Measurements from ENCODE around the gene TEC. TPM values are rescaled to one million over a fixed set of nuclear protein-coding genes. Genes with fewer than 3 reads are reported as not detected.

TEC gene
- total and polyA plus RNA-seq, 2 experiments from 2014 or later, result not detected

- in situ Hi-C loops (cut with MboI), result no loop called here
- no peak overlapping the region for H3K4me2 ChIP-seq (ENCODE audit: unreplicated experiment)
- no peaks in the 10 kb centered on the region for H3K36me3 ChIP-seq (ENCODE audit: low read depth)
- H3K9ac ChIP-seq, result no peak overlapping the region
- H3K4me3 ChIP-seq, result no peak overlapping the region
- no peaks in the 10 kb centered on the region for H3K4me1 ChIP-seq (ENCODE audit: insufficient read depth)
- H4K20me1 ChIP-seq (ENCODE audit: insufficient read depth), result no peaks in the 10 kb centered on the region
- no peaks in the 10 kb centered on the region for H3K9me2 ChIP-seq (ENCODE audit: insufficient read depth)
- no peaks in the 10 kb centered on the region for H3K27me3 ChIP-seq (replicated peaks; ENCODE audit: insufficient read depth)
- H3F3A ChIP-seq (ENCODE audit: insufficient read depth), result no peaks in the 10 kb centered on the region
- no peak overlapping the region for H2AFZ ChIP-seq
- H3K79me2 ChIP-seq (ENCODE audit: insufficient read depth), result no peaks in the 10 kb centered on the region
- no peak for TF ChIP-seq EZH2 (IDR thresholded peaks at IDR 0.05; ENCODE audit: insufficient read depth, poor library complexity, severe bottlenecking)
- TF ChIP-seq EZH2phosphoT487 (IDR thresholded peaks at IDR 0.05; ENCODE audit: insufficient read depth, low read depth), result no peak
- 87 to 89% methylated on average over 3 of the region's 3 CpGs for WGBS, 2 experiments (ENCODE audit: low coverage in 1 of 2, low lambda C conversion rate in 2 of 2, missing lambda C conversion rate in 2 of 2)
- DNase-seq, result no peak
- H3K27ac ChIP-seq, result no peak overlapping the region
- no peaks in the 10 kb centered on the region for H3K9me3 ChIP-seq (ENCODE audit: low read depth)
Observed at GRCh38 chr4:48267574-48267973, 2.1 kb downstream of the TEC start.

- Histone ChIP-seq H3K27me3 (replicated peaks; ENCODE audit: insufficient read depth) (no peaks in the 10 kb centered on the region), H3K9ac (no peak overlapping the region), H4K20me1 (ENCODE audit: insufficient read depth) (no peaks in the 10 kb centered on the region), H3K27ac (no peak overlapping the region), H3K4me1 (ENCODE audit: insufficient read depth) (no peaks in the 10 kb centered on the region), H3K4me2 (ENCODE audit: unreplicated experiment) (no peak overlapping the region), H3K4me3 (no peak overlapping the region), H2AFZ (no peak overlapping the region), H3K9me3 (ENCODE audit: low read depth) (no peaks in the 10 kb centered on the region), H3K79me2 (ENCODE audit: insufficient read depth) (no peaks in the 10 kb centered on the region), H3F3A (ENCODE audit: insufficient read depth) (no peaks in the 10 kb centered on the region), H3K9me2 (ENCODE audit: insufficient read depth) (no peaks in the 10 kb centered on the region), H3K36me3 (ENCODE audit: low read depth) (no peaks in the 10 kb centered on the region)
- TF ChIP-seq EZH2 (IDR thresholded peaks at IDR 0.05; ENCODE audit: insufficient read depth, poor library complexity, severe bottlenecking), result no peak
- TF ChIP-seq EZH2phosphoT487 (IDR thresholded peaks at IDR 0.05; ENCODE audit: insufficient read depth, low read depth), result no peak
- no peak for DNase-seq
- in situ Hi-C loops (cut with MboI), result no loop called here
- 63 to 67% methylated on average over 4 of the region's 4 CpGs for WGBS, 2 experiments (ENCODE audit: low coverage in 1 of 2, low lambda C conversion rate in 2 of 2, missing lambda C conversion rate in 2 of 2)
Observed at GRCh38 chr4:48266781-48267180, 2.9 kb downstream of the TEC start.

- Histone ChIP-seq H3K79me2 (ENCODE audit: insufficient read depth) (no peaks in the 10 kb centered on the region), H3K27ac (no peak overlapping the region), H3K36me3 (ENCODE audit: low read depth) (no peaks in the 10 kb centered on the region), H2AFZ (no peak overlapping the region), H3K4me2 (ENCODE audit: unreplicated experiment) (no peak overlapping the region), H3K4me1 (ENCODE audit: insufficient read depth) (no peaks in the 10 kb centered on the region), H3K9me2 (ENCODE audit: insufficient read depth) (no peaks in the 10 kb centered on the region), H3K9me3 (ENCODE audit: low read depth) (no peaks in the 10 kb centered on the region), H3K27me3 (replicated peaks; ENCODE audit: insufficient read depth) (no peaks in the 10 kb centered on the region), H3K4me3 (no peak overlapping the region), H4K20me1 (ENCODE audit: insufficient read depth) (no peaks in the 10 kb centered on the region), H3F3A (ENCODE audit: insufficient read depth) (no peaks in the 10 kb centered on the region), H3K9ac (no peak overlapping the region)
- in situ Hi-C loops (cut with MboI), result no loop called here
- DNase-seq, result no peak
- no peak for TF ChIP-seq EZH2phosphoT487 (IDR thresholded peaks at IDR 0.05; ENCODE audit: insufficient read depth, low read depth)
- TF ChIP-seq EZH2 (IDR thresholded peaks at IDR 0.05; ENCODE audit: insufficient read depth, poor library complexity, severe bottlenecking), result no peak
- WGBS, 2 experiments (ENCODE audit: low coverage in 1 of 2, low lambda C conversion rate in 2 of 2, missing lambda C conversion rate in 2 of 2), result 61 to 64% methylated on average over 3 of the region's 3 CpGs
Observed at GRCh38 chr4:48262926-48263325, 6.7 kb downstream of the TEC start.

GRCh38 chr4:48262484-48262883, 7.2 kb downstream of the TEC start:
- in situ Hi-C loops (cut with MboI), result no loop called here
- Histone ChIP-seq H3K27me3 (replicated peaks; ENCODE audit: insufficient read depth) (no peaks in the 10 kb centered on the region), H3K4me3 (no peak overlapping the region), H3K27ac (no peak overlapping the region), H4K20me1 (ENCODE audit: insufficient read depth) (no peaks in the 10 kb centered on the region), H3K9ac (no peak overlapping the region), H3K36me3 (ENCODE audit: low read depth) (no peaks in the 10 kb centered on the region), H3K4me2 (ENCODE audit: unreplicated experiment) (no peak overlapping the region), H3K4me1 (ENCODE audit: insufficient read depth) (no peaks in the 10 kb centered on the region), H3K79me2 (ENCODE audit: insufficient read depth) (no peaks in the 10 kb centered on the region), H3K9me3 (ENCODE audit: low read depth) (no peaks in the 10 kb centered on the region), H3K9me2 (ENCODE audit: insufficient read depth) (no peaks in the 10 kb centered on the region), H3F3A (ENCODE audit: insufficient read depth) (no peaks in the 10 kb centered on the region), H2AFZ (no peak overlapping the region)
- no peak for TF ChIP-seq EZH2phosphoT487 (IDR thresholded peaks at IDR 0.05; ENCODE audit: insufficient read depth, low read depth)
- TF ChIP-seq EZH2 (IDR thresholded peaks at IDR 0.05; ENCODE audit: insufficient read depth, poor library complexity, severe bottlenecking), result no peak
- WGBS, 2 experiments (ENCODE audit: low coverage in 1 of 2, low lambda C conversion rate in 2 of 2, missing lambda C conversion rate in 2 of 2), result 39 to 59% methylated on average over 2 of the region's 2 CpGs
- no peak for DNase-seq

- Histone ChIP-seq H3K36me3 (ENCODE audit: low read depth) (no peaks in the 10 kb centered on the region), H3K27ac (no peak overlapping the region), H3K27me3 (replicated peaks; ENCODE audit: insufficient read depth) (no peaks in the 10 kb centered on the region), H3K4me1 (ENCODE audit: insufficient read depth) (no peaks in the 10 kb centered on the region), H3K9me2 (ENCODE audit: insufficient read depth) (no peaks in the 10 kb centered on the region), H3K4me2 (ENCODE audit: unreplicated experiment) (no peak overlapping the region), H3K4me3 (no peak overlapping the region), H3K9me3 (ENCODE audit: low read depth) (no peaks in the 10 kb centered on the region), H3K79me2 (ENCODE audit: insufficient read depth) (no peaks in the 10 kb centered on the region), H3K9ac (no peak overlapping the region), H4K20me1 (ENCODE audit: insufficient read depth) (no peaks in the 10 kb centered on the region), H2AFZ (no peak overlapping the region), H3F3A (ENCODE audit: insufficient read depth) (no peaks in the 10 kb centered on the region)
- TF ChIP-seq EZH2 (IDR thresholded peaks at IDR 0.05; ENCODE audit: insufficient read depth, poor library complexity, severe bottlenecking) (no peak), EZH2phosphoT487 (IDR thresholded peaks at IDR 0.05; ENCODE audit: insufficient read depth, low read depth) (no peak)
- in situ Hi-C loops (cut with MboI), result no loop called here
- no peak for DNase-seq
- WGBS, 2 experiments (ENCODE audit: low coverage in 1 of 2, low lambda C conversion rate in 2 of 2, missing lambda C conversion rate in 2 of 2), result 5 to 9% methylated on average over 1 of the region's 1 CpG
Observed at GRCh38 chr4:48261281-48261680, 8.4 kb downstream of the TEC start.
